C4-2B (cell line): ENCODE measurements around the gene SLC49A4.

Source experiments
- CTCF ChIP-seq: fragments of 450-650 bp; conservative IDR thresholded peaks from 2 replicates; pipeline ENCODE4 v1.5.1; 2017; ENCODE audit warnings: mild to moderate bottlenecking
- ZFX ChIP-seq: fragments of 450-650 bp; IDR thresholded peaks from 2 replicates; pipeline ENCODE4 v1.6.1; 2017

- TF ChIP-seq CTCF (no peak), ZFX (no peak)
Measured at GRCh38 chr3:122826278-122826677, 31.4 kb downstream of the SLC49A4 start.
